GM21825 (cell line): Measurements from ENCODE around the gene CD14.
"Not testable (repeated sequence)": the region's sequence is repeated elsewhere in the genome, so short reads cannot be mapped to it uniquely, and the experiment has no call there.

ENCODE experiments used
- ATAC-seq: cut with Tn5 transposase; IDR thresholded peaks from one replicate; pipeline ENCODE4 v1.9.1; 2021; ENCODE audit warnings: mild to moderate bottlenecking, moderate library complexity; ENCODE audit not compliant: unreplicated experiment

CD14 gene

DNA sequence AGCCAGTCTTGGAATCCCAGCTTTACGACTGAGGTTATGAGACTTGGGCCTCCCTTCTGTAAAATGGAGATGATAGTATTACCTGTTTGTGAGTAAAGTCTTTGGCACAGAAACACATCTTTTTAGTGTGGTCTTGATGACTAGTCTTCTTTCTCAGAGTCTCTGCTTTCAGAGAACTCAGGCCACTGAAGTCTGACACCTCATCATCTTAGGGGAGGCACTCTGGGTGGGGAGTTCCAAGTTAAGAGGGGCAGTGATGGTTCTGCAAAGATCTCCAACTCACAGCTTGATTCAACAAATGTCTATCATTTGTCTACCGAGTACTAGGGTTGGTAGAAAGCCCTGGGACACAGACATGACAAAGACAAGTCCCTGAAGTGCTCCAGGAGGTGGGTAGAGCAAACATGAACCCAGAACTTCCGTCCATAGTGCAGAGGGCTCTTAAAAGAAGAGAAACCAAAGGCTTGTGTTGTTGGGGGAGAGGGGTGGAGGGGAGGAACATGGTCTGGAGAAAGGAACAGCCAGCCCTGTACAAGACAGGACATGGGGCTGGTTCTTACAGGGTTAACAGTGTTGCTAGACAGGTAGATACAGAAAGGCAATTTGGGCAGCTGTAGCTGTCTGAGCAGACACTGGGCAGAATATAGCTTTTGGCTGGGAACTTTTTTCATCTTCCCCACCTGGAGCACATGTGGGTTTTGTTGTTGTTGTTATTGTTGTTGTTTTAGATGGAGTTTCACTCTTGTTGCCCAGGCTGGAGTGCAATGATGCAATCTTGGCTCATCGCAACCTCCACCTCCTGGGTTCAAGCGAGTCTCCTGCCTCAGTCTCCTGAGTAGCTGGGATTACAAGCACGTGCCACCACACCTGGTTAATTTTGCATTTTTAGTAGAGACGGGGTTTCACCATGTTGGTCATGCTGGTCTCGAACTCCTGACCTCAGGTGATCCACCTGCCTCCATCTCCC lies 2.6 kb upstream of the CD14 start:
- no peak for ATAC-seq

DNA sequence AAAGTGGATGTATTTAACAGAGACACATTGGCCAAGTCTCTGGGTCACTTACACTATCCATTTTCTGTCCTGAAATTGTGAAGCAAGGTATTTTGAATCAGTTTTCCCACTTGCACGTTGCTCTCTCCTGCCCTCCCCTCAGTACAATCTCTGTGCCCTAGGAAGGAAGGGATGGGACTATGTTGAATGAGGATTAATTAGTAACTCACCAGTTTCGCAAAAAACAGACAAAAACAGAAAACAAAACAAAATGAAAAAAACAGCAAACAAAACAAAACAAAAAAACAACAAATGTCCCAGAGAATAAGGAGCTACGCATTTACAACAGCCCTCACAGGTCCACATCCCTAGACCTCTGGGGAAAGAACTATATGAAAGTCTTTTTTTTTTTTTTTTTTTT lies 1.1 kb upstream of the CD14 start:
- ATAC-seq, result no peak

DNA sequence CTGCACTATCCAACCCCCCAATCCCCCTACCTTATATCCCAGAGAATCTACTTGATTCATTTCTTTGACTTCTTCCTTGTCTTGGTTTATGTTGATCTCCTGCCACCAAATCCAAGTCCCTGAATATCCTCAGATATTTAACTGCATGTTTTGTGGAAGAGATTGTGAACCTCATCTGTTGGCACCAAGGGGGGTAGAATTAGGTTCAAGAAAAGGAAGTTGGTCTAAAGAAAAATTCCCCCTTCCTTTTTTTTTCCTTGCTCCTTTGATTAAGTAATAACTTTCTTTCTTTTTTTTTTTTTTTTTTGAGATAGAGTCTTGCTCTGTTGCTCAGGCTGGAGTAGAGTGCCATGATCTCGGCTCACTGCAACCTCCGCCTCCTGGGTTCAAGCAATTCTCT lies 526 bp upstream of the CD14 start:
- no peak for ATAC-seq

DNA sequence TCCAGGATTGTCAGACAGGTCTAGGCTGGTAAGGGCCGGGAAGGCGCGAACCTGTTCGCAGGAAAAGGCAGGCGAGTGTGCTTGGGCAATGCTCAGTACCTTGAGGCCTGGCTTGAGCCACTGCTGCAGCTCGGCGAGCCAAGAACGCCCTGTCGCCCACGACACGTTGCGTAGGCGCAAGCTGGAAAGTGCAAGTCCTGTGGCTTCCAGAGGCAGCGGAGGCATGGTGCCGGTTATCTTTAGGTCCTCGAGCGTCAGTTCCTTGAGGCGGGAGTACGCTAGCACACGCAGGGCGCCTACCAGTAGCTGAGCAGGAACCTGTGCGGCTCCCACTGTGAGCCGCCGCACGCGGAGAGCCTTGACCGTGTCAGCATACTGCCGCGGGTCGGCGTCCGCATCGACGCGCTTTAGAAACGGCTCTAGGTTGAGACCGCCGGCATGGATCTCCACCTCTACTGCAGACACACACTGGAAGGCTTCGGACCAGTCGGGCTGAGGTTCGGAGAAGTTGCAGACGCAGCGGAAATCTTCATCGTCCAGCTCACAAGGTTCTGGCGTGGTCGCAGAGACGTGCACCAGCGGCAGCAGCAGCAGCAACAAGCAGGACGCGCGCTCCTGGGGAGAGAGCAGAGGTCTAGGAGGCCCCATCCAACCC lies 482 bp downstream of the CD14 start:
- ATAC-seq, result peak; percentile 55

DNA sequence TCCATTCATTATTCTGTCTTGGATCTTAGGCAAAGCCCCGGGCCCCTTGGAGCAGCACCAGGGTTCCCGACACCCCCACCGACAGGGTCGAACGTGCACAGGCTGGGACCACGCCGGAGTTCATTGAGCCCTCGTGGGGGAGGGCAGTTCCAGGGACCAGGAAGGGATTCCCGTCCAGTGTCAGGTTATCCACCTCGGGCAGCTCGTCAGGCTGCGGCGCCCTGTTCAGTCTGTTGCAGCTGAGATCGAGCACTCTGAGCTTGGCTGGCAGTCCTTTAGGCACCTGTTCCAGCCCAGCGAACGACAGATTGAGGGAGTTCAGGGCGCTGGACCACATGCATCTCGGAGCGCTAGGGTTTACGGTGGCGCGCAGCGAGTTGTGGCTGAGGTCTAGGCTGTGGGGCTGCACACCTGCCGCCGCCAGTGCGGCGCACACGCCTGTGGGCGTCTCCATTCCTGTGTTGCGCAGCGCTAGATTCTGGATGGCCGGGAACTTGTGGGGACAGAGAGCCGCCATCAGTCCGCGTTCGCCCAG lies 1.1 kb downstream of the CD14 start:
- ATAC-seq, result peak; percentile 32

DNA sequence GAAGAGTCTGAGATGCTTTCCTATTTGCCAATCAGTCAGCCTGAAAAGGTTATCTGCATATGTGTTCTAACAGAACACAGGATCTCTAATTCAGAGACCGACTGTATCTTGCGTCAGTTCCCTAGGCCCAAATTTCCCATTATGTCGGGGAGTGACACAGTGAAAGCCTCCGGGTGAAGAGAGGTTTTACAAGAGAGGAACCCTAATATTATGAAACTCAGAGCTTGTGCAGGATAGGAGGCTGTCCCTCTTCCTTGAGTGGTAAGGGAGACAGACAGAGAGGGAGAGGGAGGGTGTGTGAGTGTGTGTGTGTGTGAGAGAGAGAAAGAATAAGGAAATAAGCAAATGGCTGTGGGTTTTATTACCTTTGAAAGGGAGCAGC lies 1.9 kb downstream of the CD14 start:
- no peak for ATAC-seq

DNA sequence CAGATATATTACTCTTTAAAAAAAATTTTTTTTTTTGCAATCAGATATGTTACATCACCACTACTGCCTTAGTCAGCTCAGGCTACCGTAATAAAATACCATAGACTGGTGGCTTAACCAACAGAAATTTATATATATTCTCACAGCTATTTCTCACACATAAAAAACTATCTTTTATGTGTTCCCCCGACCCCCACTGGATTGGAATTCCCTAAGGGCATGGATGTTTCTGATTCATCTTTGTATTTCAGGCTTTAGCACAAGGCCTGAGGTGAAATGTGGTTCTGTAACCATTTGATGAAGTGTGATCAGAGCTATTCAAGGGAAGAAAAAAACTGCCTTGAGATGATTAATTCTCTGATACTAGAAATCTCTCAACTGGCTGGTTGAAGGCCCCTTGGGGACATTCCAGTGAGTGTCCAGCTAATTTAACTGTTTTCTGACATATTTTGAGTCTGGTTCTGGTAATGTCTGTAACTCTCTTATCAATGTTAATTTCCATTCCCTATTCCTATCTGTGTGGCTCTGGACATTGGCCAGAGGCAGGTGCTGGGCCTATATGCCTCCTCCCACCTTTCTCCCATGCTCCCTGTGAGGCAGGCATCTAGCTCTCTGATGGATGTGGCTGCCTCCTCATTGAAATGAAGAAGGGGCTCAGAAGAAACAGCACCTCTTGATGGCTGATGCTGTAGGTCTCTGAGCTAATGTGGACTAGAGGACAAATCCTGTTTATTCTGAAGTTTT lies 2.5 kb downstream of the CD14 start:
- no peak for ATAC-seq

DNA sequence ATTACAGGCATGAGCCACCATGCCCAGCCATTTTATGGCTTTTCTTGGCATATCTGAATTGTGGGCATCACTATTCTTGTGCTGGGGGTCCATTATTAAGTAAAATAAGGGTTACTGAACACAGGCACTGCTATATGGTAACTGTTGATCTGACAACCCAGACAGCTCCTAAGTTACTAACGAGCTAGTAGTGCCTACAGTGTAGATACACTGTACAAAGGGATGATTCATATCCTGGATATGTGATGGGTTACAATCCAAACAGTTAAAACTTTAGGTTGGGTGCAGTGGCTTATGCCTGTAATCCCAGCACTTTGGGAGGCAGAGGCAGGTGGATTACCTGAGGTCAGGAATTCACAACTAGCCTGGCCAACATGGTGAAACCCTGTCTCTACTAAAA lies 4.3 kb downstream of the CD14 start:
- no peak for ATAC-seq

DNA sequence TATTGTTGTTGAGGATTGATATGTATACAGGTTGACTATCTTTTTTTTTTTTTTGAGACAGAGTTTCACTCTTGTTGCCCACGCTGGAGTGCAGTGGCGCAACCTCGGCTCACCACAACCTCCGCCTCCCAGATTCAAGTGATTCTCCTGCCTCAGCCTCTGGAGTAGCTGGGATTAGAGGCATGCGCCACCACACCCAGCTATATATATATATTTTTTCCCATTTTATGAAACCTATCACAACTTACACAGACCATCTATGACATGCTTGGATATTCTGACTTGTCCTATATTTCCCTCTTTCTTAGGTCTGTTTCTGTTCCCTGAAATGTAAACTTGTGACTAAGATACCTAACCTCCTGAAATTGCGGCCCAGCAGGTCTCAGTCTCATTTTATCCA lies 5.0 kb downstream of the CD14 start:
- ATAC-seq, result no peak

DNA sequence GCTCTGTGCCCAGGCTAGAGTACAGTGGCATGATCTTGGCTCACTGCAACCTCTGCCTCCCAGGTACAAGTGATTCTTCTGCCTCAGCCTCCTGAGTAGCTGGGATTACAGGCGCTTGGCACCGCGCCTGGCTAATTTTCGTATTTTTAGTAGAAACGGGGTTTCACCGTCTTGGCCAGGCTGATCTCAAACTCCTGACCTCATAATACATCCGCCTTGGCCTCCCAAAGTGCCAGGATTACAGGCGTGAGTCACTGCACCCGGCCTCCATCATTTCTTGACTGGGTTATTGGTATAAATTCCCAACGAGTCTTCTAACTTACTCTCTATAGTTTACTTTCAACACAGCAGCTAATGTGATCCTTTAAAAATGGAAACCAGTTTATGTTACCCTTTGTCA lies 8.1 kb downstream of the CD14 start:
- not testable (repeated sequence) for ATAC-seq

DNA sequence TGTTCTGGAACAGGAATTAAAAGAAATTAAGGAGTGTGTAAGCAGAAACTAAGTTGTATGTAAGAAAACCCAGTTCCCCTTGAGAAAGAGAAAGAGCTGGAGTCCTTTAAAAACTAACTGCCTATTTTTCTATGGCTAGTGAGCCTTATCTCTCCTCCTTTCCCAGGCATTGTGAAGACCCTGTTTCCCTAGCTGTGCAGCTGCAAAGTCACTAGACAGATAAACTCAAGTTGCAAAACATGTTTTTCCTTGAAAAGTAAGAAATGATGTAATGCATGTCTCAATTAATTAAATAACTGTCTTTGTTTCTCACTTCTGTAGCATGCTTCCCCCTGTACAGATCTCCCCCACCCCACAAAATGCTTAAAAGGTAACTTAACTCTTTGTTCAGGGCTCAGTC lies 9.9 kb downstream of the CD14 start:
- ATAC-seq, result not testable (repeated sequence)

DNA sequence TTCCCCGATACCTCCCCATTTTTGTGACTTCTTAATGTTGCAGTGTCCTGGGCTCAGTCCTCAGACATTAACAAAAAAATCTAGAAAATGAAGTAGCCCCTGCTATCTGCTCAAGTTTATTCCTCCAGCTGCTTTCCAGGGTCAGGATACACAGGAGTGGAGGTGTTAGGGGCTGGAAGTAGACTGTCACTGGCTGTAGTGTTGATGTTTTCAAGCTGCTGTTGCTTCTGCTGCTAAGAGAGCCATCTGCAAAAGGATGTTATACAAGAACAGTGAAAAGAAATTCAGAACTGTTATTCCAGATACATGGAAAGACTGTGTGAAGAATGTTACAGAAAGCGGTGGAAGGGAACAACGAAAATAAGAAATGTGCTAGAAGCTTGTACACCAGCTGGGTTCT lies 10.7 kb downstream of the CD14 start:
- no peak for ATAC-seq

DNA sequence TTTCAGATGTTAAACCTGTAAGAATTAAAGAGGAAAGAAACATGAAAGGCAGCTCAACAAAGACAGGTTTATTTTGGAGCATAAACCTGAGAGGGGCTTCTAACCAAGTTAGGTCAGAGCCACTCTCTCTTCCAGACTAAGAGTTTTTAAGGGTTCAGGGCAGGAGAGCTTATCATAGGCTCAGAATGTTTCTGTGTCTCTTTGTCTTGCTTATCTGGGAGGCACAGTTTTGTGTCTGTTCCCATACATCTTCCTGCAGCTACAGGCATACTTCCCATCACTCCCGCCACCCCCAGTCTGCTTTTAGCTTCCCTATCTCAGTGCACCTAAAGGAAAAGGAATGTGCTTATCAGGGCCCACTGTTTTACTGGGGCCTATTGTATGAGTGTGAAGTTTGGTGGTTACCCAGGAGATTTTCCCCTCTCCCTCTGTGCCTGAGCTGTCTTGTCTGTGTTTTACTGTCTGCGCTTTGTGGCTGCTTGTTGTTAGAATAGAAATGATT lies 21.9 kb downstream of the CD14 start:
- ATAC-seq, result no peak

DNA sequence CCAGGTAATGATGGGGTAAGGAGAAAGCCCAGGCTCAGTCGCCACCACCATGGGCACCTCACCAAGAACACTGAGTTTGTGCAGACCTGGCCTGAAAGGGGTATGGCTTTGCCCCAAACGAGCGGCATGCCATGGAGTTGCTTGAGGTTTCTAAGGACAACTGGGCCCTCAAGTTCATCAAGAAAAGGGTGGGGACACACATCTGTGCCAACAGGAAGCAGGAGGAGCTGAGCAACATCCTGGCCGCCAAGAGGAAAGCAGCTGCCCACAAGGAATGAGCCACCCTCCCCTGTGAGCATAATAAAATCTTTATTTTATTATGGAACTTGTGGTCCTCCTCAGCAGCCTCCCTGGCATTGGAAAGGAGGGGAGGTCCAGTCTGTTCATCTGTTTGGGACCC lies 23.8 kb downstream of the CD14 start:
- ATAC-seq, result no peak

DNA sequence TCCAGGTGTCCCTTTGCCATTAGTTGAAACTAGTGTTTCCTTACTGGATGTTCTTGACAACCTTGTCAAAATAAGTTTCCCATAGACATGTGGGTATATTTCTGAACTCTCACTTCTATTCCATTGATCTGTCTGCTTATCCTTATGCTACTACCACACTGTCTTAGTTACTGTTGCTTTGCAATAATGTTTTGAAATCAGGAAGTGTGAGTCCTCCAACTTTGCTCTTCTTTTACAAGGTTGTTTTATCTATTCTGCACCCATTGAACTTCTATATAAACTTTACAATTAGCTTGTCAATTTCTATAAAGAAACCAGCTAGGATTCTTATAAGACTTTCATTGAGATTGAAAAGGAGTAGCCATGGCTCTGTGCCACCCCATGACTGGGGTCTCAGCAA lies 24.3 kb downstream of the CD14 start:
- no peak for ATAC-seq

DNA sequence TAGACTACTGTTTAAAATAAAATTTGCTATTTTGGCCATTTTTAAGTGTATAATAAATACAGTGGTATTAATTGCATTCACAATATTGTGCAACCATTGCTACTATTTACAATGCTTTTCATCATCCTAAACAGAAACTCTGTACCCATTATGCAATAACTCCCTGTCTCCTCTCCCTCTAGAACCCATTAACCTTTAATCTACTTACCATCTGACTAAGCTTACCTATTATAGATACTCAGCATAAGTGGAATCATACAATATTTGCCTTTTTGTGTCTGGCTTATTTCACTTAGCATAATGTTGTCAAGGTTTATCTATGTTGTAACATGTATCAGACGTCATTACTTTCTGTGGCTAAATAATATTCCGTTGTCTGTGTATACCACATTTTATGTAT lies 25.9 kb downstream of the CD14 start:
- no peak for ATAC-seq

DNA sequence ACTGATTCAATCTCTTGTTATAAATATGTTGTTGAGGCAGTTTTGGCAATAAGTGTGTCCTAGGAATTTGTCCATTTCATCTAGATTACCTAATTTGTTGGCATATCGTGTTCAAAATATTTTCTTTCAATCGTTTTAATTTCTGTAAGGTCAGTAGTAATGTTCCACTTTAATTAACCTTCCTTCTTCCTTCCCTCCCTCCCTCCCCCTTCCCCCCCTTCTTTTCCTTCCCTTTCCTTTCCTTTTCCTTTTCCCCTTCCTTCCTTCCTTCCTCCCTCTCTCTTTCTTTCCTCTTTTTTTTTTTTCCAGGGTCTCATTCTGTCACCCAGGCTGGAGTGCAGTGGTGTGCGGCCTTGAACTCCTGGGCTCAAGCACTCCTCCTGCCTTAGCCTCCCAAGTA lies 27.1 kb downstream of the CD14 start:
- no peak for ATAC-seq

DNA sequence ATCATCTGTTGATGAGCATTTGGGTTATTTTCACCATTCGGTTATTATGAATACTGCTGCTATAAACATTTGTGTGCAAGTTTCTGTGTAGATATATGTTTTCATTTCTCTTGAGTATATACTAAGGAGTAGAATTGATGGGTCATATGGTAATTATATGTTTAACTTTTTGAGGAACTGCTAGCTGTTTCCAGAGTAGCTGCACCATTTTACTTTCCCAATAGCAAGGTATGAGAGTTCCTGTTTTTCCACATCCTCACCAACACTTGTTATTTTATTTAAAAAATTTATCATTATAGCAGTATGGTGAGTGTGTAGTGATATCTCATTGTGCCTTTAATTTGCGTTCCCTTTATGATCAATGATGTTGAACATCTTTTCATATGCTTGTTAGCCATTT lies 29.2 kb downstream of the CD14 start:
- ATAC-seq, result no peak

DNA sequence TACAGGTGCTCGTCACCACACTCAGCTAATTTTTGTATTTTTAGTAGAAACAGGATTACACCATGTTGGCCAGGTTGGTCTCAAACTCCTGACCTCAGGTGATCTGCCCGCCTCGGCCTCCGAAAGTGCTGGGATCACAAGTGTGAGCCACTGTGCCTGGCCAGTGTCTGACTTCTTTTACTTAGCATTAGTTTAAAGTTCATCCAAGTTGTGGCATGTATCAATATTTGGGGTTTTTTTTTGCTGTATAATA lies 29.6 kb downstream of the CD14 start:
- ATAC-seq, result not testable (repeated sequence)

DNA sequence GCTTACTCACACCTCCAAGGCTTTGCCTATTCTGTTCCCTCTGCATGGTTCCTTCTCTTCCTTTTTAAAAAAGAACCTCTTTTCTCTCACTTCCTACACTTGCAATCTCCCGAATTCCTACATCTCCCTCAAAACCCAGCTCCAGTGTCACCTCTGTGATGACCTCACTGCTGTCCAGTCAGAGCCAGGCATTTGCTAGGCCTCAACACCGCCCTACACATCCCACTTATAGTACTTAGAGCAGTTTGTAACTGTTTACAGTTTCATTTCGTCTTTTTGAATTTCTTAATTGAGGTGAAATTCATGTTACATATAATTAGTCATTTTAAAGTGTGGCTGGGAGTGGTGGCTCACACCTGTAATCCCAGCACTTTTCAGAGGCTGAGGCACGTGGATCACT lies 30.8 kb downstream of the CD14 start:
- ATAC-seq, result no peak

DNA sequence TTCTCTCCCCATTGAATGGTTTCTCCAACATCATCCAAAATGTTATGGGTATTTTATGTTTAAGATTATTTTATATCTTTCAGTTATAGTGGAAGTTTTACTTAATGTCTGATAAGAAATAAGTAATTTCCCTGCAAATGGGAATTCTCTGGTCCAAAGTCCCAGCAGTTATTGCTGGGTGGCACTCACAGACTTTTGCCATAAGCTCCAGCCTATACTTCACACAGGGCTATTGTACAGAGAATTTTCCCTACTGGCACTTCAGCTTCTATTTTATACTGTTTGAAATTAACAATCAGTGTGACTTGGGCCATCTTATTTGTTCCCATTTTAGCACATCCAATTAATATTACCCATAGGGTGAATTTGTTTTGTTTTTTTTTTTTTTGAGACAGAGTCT lies 32.9 kb downstream of the CD14 start:
- no peak for ATAC-seq

DNA sequence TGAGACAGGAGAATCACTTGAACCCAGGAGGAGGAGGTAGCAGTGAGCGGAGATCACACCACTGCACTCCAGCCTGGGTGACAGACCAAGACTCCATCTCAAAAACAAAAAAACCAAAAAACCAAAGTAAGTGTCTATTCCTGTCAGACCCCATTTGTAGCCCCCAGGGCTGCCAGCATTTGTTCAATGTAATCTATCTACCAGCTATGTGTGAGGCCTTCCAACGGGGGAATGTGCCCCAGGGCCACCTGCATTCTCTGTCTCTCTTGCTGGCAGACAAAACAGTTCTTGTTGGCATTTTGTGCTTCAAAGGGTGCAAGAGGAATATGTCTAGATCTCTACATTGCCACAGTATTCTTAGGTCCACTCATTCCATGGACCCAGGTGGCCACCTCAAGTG lies 34.1 kb downstream of the CD14 start:
- no peak for ATAC-seq
